AG04450 (cell line): Measurements from ENCODE around the gene CEP68. TPM values are rescaled to one million over a fixed set of nuclear protein-coding genes. Genes with fewer than 3 reads are reported as not detected.

Experiments
- CTCF ChIA-PET: fragments of 300-600, 350-600 bp; formaldehyde crosslinking; extraction: SDS; loops from one replicate; lab custom pipeline; 2022; ENCODE audit warnings: antibody characterized with exemption, inconsistent platforms; lab: Charles Lee
- POLR2A ChIA-PET: fragments of 350-600 bp; formaldehyde crosslinking; extraction: SDS; loops from one replicate; lab custom pipeline; 2021; ENCODE audit warnings: antibody characterized with exemption, inconsistent platforms; lab: Yijun Ruan, JAX
- DNase-seq: peaks from one replicate; pipeline ENCODE4 v3.0.0-alpha.2; 2011; ENCODE audit warnings: low read depth, low spot score
- H3K27ac ChIP-seq: one replicate; pipeline ENCODE4 v1.5.1; 2012; ENCODE audit warnings: low read depth, low read length, control low read depth
- H3K27me3 ChIP-seq: one replicate; pipeline ENCODE4 v1.6.0; 2012; ENCODE audit warnings: low read length; ENCODE audit not compliant: control insufficient read depth, insufficient read depth
- H3K4me3 ChIP-seq: 2 replicates; pipeline ENCODE4 v1.5.1; 2011; ENCODE audit warnings: mild to moderate bottlenecking, low read depth, low read length, control low read depth
- H3K9me3 ChIP-seq: 2 replicates; pipeline ENCODE4 v1.5.1; 2012; ENCODE audit warnings: low read length; ENCODE audit not compliant: control insufficient read depth, insufficient read depth
- polyA plus RNA-seq: library from polyadenylated mRNA; depleted of rRNA; stranded (reverse); fragments of >200 nt; gene quantifications from 2 replicates; pipeline ENCODE4 v1.2.3, GENCODE V29; 2011
- TF ChIP-seq, protein P1 (sequence below): IDR thresholded peaks from 2 replicates; pipeline ENCODE4 v1.5.1; 2011; ENCODE audit warnings: low read depth, low read length, control low read depth, inconsistent platforms

CEP68 gene
- polyA plus RNA-seq, 1 experiment = 7.3 TPM

DNA sequence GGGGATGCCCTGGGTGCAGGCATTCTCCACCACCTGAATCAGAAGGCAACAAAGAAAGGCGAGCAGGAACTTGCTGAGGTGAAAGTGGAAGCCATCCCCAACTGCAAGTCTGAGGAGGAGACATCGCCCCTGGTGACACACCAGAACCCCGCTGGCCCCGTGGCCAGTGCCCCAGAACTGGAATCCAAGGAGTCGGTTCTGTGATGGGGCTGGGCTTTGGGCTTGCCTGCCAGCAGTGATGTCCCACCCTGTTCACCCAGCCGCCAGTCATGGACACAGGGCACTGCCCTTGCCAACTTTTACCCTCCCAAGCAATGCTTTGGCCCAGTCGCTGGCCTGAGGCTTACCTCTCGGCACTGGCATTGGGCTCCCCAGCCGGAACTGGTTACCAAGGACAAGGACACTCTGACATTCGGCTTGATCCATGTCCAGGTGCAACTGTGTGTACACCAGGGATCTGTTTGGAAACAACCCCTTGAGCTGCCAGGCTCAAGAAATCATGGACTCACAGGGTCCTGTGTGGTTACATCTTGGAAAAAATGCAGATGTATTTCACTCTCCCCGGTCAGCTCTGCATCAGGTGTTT lies 35.2 kb upstream of the CEP68 start:
- Histone ChIP-seq H3K27me3 (no peaks in the 10 kb centered on the region), H3K27ac (no peak overlapping the region), H3K4me3 (no peak overlapping the region), H3K9me3 (no peaks in the 10 kb centered on the region)
- CTCF ChIA-PET = no interaction called here
- TF ChIP-seq, protein P1, sequence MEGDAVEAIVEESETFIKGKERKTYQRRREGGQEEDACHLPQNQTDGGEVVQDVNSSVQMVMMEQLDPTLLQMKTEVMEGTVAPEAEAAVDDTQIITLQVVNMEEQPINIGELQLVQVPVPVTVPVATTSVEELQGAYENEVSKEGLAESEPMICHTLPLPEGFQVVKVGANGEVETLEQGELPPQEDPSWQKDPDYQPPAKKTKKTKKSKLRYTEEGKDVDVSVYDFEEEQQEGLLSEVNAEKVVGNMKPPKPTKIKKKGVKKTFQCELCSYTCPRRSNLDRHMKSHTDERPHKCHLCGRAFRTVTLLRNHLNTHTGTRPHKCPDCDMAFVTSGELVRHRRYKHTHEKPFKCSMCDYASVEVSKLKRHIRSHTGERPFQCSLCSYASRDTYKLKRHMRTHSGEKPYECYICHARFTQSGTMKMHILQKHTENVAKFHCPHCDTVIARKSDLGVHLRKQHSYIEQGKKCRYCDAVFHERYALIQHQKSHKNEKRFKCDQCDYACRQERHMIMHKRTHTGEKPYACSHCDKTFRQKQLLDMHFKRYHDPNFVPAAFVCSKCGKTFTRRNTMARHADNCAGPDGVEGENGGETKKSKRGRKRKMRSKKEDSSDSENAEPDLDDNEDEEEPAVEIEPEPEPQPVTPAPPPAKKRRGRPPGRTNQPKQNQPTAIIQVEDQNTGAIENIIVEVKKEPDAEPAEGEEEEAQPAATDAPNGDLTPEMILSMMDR = no peak
- DNase-seq = no peak
- POLR2A ChIA-PET = no interaction called here

DNA sequence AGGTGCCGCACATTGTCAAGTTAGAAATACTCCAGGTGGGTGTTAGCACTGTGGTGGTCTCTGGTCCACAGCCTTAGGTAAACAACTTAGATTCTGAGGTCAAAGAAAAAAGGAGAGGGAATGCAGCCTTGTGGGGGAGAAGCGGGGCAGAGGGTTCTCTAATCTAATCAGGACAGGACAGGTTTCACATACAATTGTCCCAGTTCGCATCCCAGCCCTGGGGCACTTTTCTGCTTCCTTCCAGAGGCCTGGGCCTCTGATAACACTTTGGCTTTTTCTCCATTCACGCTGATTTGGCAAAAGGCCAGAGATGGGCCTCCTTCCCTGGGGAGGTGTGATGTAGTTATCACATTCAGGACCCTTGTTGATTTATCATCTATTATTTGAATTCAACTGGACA lies 34.5 kb upstream of the CEP68 start:
- Histone ChIP-seq H3K9me3 (no peaks in the 10 kb centered on the region), H3K4me3 (no peak overlapping the region), H3K27me3 (no peaks in the 10 kb centered on the region), H3K27ac (no peak overlapping the region)
- CTCF ChIA-PET = no interaction called here
- DNase-seq = no peak
- POLR2A ChIA-PET = no interaction called here
- TF ChIP-seq, protein P1 = no peak

- CTCF ChIA-PET = no interaction called here
- H3K27me3 ChIP-seq = no peaks in the 10 kb centered on the region
- H3K27ac ChIP-seq = no peak overlapping the region
- H3K4me3 ChIP-seq = no peak overlapping the region
- POLR2A ChIA-PET = interaction anchor here (0.5 kb wide), 1 partner anchor 69 kb away, joined by 5 read pairs; no protein-coding TSS in a partner anchor
- TF ChIP-seq, protein P1 = no peak
- DNase-seq = no peak
- H3K9me3 ChIP-seq = no peaks in the 10 kb centered on the region
These were observed 34.0 kb upstream of the CEP68 start for GRCh38 chr2:65022189-65022588.

- no peaks in the 10 kb centered on the region for H3K9me3 ChIP-seq
- DNase-seq = no peak
- TF ChIP-seq, protein P1 = no peak
- no peaks in the 10 kb centered on the region for H3K27me3 ChIP-seq
- no peak overlapping the region for H3K27ac ChIP-seq
- ChIA-PET CTCF (interaction anchor here (2.9 kb wide), 1 partner anchor 106 kb away, joined by 12 read pairs; no protein-coding TSS in a partner anchor), POLR2A (no interaction called here)
- no peak overlapping the region for H3K4me3 ChIP-seq
These were observed 32.5 kb upstream of the CEP68 start for GRCh38 chr2:65023742-65024141.

DNA sequence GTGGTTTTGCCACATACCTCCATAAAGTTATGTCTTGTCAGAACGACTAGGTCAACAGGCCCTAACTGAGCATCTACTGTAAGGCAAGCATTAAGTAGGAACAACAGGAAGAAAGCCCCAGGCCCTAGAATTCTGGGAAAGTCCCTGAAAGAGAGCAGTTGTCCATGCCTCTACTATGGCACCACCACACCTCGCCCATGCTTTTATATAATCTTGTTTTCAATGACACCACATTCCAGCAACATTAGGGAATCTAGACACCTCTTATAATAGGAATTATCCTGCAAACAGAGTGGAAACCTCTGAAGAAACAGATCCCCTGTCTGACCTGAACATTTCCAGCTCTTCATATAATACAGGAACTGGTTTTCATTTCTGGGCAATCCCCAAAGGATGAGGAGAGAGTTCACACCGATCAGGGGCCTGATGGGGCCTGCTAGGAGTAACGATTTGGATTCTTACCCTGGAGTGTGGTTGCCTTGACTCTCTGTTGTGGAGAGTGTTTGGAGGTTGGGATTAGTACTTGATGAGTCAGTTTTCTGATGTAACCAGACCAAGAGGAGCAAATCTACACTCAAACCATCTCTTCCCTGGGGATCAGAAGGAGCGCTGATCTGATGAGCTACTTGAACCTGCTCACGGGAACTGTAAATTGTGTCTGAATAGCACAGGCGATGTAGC lies 31.9 kb upstream of the CEP68 start:
- H3K9me3 ChIP-seq = no peaks in the 10 kb centered on the region

More for the DNA sequence above, 31.9 kb upstream of the CEP68 start:
- Histone ChIP-seq H3K27me3 (no peaks in the 10 kb centered on the region), H3K4me3 (no peak overlapping the region), H3K27ac (peak overlapping the region; percentile 59)
- peak; percentile 44 for DNase-seq
- ChIA-PET CTCF (interaction anchor here (2.9 kb wide), 1 partner anchor 106 kb away, joined by 12 read pairs; no protein-coding TSS in a partner anchor), POLR2A (no interaction called here)
- TF ChIP-seq, protein P1 = no peak
